GM10266 (cell line): ENCODE measurements around the gene KAT2B.

Experiments used
- DNase-seq: peaks from one replicate; pipeline ENCODE4 v3.0.0; 2012; ENCODE audit errors: extremely low spot score
- CTCF ChIP-seq: IDR thresholded peaks from 2 replicates; pipeline ENCODE4 v1.5.1; 2012; ENCODE audit warnings: mild to moderate bottlenecking, low read depth; ENCODE audit not compliant: control insufficient read depth, insufficient read depth; ENCODE audit errors: missing control alignments

Gene KAT2B

GRCh38 chr3:20160230-20160629 is 120.0 kb downstream of the KAT2B start:
- no peak for DNase-seq
- no peak for TF ChIP-seq CTCF

- no peak for DNase-seq
- TF ChIP-seq CTCF, result no peak
These were observed 121.5 kb downstream of the KAT2B start for GRCh38 chr3:20161714-20162113.

- DNase-seq, result no peak
- no peak for TF ChIP-seq CTCF
These were observed 133.7 kb downstream of the KAT2B start for GRCh38 chr3:20173844-20174410.

DNA sequence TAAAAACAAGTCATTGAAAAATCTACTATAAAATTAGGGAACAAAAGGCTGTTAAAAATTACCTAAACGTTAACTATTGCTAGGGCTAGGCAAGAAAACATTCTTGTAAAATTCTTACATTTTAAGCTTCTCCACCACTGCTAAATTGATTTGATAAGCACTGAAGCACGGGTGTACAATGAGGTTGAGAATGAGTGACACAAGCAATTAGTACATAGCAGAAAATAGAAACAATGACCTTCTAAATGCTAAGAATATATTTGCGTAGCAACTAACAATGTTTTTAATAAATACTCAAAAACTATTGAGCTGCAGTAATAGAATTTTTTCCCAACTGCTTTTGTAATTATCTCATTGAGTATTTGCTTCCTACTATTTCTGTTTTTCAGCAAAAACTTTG is 141.0 kb downstream of the KAT2B start:
- TF ChIP-seq CTCF, result no peak
- no peak for DNase-seq

- no peak for DNase-seq
- no peak for TF ChIP-seq CTCF
These were observed 142.0 kb downstream of the KAT2B start for GRCh38 chr3:20182206-20182605.

- no peak for DNase-seq
- no peak for TF ChIP-seq CTCF
These were observed 145.1 kb downstream of the KAT2B start for GRCh38 chr3:20185331-20185678.

- TF ChIP-seq CTCF, result peak; percentile 24
- DNase-seq, result peak; percentile 91
These were observed 145.7 kb downstream of the KAT2B start, which contains the start of gene SGO1 for GRCh38 chr3:20185679-20186599. SGO1 (minus strand) TSS chr3:20186206; CDS start chr3:20184027, 2,179 bp downstream.
